ENCODE results near the gene MARCHF3.

Gene MARCHF3

DNA sequence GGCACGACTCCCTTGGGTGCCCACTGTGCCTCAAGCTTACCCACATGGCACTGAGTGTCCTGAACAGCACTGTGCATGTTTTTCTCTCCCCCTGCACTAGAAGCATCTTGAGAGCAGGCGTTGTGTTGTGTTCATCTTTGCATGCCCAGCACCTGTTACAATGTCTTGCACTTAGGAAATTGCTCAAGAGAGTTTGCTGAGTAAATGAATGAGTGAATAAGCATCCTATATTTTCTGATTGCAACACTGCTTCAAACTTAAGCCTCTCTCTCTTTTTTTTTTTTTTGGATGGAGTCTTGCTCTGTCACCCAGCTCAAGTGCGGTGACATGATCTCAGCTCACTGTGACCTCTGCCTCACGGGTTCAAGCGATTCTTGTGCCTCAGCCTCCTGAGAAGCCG is 158.9 kb downstream of the MARCHF3 start:
- TF ChIP-seq, protein P1, sequence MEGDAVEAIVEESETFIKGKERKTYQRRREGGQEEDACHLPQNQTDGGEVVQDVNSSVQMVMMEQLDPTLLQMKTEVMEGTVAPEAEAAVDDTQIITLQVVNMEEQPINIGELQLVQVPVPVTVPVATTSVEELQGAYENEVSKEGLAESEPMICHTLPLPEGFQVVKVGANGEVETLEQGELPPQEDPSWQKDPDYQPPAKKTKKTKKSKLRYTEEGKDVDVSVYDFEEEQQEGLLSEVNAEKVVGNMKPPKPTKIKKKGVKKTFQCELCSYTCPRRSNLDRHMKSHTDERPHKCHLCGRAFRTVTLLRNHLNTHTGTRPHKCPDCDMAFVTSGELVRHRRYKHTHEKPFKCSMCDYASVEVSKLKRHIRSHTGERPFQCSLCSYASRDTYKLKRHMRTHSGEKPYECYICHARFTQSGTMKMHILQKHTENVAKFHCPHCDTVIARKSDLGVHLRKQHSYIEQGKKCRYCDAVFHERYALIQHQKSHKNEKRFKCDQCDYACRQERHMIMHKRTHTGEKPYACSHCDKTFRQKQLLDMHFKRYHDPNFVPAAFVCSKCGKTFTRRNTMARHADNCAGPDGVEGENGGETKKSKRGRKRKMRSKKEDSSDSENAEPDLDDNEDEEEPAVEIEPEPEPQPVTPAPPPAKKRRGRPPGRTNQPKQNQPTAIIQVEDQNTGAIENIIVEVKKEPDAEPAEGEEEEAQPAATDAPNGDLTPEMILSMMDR (IDR thresholded peaks at IDR 0.05; ENCODE audit: borderline replicate concordance, insufficient read depth, low read depth, low read length): no peak
- H3K4me3 ChIP-seq (ENCODE audit: low read depth, low read length): no peak overlapping the region

DNA sequence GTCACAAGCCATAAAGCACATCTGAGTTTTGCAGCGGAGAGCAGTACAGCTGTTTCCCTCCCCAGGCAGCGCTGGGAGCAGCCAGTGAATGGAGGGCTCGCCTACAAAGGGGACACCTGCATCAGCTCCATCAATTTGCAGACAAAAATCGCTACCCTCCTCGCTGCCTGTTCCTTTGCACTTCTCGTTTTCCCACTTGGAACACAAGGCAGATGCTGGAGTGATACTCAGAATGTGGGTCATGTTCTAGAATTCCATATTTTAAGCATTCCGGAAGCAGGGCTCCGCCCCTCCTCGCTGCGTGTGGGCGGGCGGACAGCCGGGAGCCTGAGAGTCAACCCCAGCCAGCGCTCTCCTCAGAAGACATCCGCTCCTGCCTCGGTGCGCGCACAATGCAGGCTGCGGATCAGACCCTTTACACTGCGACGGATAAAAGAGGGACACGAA is 161.3 kb downstream of the MARCHF3 start:
- no peak overlapping the region for H3K4me3 ChIP-seq (ENCODE audit: low read depth, low read length)

DNA sequence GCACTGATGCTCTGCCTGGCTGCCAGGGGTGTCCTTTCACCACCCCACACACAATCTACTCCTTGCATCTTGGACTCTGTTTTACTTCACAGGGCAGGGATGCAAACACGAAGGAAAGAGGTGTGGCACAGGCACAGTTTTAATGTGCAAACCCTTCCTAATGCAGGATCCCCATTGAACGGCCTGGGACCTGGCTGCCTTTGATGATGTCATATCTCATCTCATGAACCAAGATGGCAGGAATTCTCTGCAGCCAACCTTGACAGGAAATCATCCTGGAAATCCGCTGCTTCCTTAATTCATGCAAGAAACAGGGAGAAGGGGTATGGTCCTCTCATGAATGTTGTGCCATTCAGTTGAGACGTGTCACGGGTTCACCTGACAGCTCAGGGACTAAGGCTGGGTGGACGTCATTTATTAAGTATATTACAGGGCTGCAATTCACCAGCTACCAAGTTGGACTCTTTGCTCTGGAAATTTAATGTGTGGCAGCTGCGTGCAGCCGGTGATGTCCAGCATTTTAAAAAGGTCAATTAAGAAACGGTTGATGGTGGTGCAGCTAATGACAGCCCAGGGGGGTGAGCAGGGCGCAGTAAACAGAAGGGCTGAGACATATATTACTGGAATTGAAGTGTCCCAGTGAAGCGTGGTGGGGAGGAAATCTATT is 161.9 kb downstream of the MARCHF3 start:
- TF ChIP-seq, protein P1 (IDR thresholded peaks at IDR 0.05; ENCODE audit: borderline replicate concordance, insufficient read depth, low read depth, low read length): no peak
- no peak overlapping the region for H3K4me3 ChIP-seq (ENCODE audit: low read depth, low read length)

More for the DNA sequence above, 161.3 kb downstream of the MARCHF3 start:
- TF ChIP-seq, protein P1 (IDR thresholded peaks at IDR 0.05; ENCODE audit: borderline replicate concordance, insufficient read depth, low read depth, low read length): no peak

DNA sequence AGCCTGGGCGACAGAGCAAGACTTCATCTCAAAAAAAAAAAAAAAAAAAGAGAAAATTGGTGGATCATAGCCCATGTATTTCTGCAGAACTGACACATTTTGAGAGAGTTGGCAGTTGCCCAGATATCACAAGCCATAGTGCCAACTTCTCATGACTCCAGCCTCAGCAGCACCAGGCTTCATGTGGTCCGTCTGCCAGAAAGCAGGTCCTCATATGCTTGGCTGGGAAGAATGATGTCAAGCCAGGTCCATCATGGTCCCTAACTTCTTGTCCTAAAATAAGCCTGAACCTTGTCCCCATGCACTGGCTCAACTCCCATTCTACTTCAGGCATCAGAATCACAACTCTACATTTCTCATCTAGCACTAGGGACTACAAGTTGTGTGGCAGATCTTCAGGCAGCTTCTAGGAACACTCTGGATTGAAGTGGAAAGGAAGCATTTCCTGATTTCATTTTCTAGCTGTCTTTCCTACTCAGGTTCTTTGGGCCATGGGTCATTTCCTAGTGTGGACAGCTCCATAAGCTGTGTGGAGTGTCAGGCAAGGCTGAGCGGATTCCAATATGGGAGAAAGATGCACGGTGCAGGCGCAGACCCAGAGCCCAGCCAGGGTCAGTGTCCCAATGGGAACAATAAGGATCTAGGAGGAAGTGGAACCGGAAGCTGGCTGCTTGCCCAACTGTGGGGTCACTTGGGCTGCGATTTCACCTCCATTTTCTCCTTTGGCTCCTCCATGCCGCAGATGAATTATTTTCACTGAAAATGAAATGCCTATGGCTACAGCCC is 163.3 kb downstream of the MARCHF3 start:
- TF ChIP-seq, protein P1 (IDR thresholded peaks at IDR 0.05; ENCODE audit: borderline replicate concordance, insufficient read depth, low read depth, low read length): no peak
- H3K4me3 ChIP-seq (ENCODE audit: low read depth, low read length): no peak overlapping the region

DNA sequence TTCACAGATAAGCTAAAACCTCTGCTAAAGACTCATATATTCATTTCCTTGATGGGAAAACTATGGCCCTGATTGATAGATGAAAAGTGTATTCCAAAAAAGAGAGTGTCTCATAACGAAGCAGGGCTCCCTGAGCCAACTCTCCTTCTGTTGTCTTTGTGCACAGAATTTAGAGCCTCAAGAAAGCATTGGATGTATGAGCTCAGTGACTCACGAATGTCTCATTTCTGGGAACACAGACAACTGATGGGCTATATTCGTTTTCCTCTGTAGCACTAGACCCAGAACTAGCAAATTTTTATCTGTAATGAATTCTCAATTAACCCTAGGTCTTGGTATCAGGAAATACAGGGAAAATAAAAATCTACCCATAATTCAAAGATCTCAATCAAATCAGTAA is 165.1 kb downstream of the MARCHF3 start:
- no peak overlapping the region for H3K4me3 ChIP-seq (ENCODE audit: low read depth, low read length)
- TF ChIP-seq, protein P1 (IDR thresholded peaks at IDR 0.05; ENCODE audit: borderline replicate concordance, insufficient read depth, low read depth, low read length): no peak

DNA sequence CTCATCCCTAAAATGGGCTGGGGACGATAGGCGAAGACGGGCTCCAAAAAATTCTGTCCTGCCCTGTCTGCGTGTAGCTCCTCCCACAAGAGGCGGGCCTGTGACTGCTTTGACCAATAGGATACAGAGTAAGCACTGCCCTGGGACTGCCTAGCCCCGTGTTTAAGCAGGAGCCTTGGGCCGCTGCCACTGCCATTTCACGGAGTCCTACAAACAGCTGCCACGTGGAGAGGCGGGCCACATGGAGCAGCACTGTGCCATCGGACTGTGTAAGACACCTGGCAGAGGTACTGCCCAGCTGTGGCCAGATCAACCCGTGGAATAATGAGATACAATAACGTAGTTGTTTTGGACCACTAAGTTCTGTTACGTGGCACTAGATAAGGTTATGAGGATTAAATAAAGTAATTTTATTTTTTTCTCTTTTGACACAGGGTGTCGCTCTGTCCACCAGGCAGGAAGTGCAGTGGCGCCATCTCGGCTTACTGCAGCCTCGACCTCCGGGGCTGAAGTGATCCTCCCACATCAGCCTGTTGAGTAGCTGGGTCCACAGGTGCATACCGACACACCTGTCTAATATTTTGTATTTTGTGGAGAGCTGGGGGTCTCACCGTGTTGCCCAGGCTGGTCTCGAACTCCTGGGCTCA is 166.2 kb downstream of the MARCHF3 start:
- no peak overlapping the region for H3K4me3 ChIP-seq (ENCODE audit: low read depth, low read length)
- TF ChIP-seq, protein P1 (IDR thresholded peaks at IDR 0.05; ENCODE audit: borderline replicate concordance, insufficient read depth, low read depth, low read length): no peak

All from GM12875 (cell line).